HFFc6 (cell line): ENCODE data around the gene TM9SF2. TPM values are rescaled to one million over a fixed set of nuclear protein-coding genes. Genes with fewer than 3 reads are reported as not detected.

Experiments used
- DNase-seq: peaks from one replicate; pipeline ENCODE4 v3.0.0-alpha.2; 2018
- H3K27ac Mint-ChIP-seq: 2 replicates; pipeline ENCODE4 v1.8.0; 2020; ENCODE audit warnings: mild to moderate bottlenecking, mixed read lengths
- H3K27me3 Mint-ChIP-seq: 2 replicates; pipeline ENCODE4 v1.8.0; 2021; ENCODE audit warnings: mild to moderate bottlenecking, moderate library complexity, mixed read lengths; ENCODE audit not compliant: insufficient read depth
- H3K36me3 Mint-ChIP-seq: 2 replicates; pipeline ENCODE4 v1.8.0; 2021; ENCODE audit warnings: low read depth, mixed read lengths
- H3K4me1 Mint-ChIP-seq: 2 replicates; pipeline ENCODE4 v1.8.0; 2020; ENCODE audit warnings: low read depth, mixed read lengths
- H3K4me3 Mint-ChIP-seq: 2 replicates; pipeline ENCODE4 v1.8.0; 2020; ENCODE audit warnings: mild to moderate bottlenecking, moderate library complexity, mixed read lengths
- H3K9me3 Mint-ChIP-seq: 2 replicates; pipeline ENCODE4 v1.8.0; 2020; ENCODE audit warnings: mild to moderate bottlenecking, mixed read lengths
- CTCF ChIP-seq: fragments of 200-600 bp; sonication (generic); IDR thresholded peaks from 2 replicates; pipeline ENCODE4 v1.5.0; 2021; ENCODE audit warnings: antibody characterized with exemption, mild to moderate bottlenecking
- total RNA-seq, 6 experiments: library from RNA; stranded (reverse); fragmentation: NEBNext Ultra II Directional; extraction: Animal tissue kit (Norgen Biotek cat#: 25700); gene quantifications; 2 replicates in 1 of 6; 3 replicates in 5 of 6; pipeline ENCODE4 v1.2.3, GENCODE V29; 2021

Gene TM9SF2
- total RNA-seq, 6 experiments from 2014 or later: 101 to 127 (median 122) TPM

GRCh38 chr13:99464441-99464949 lies 36.8 kb upstream of the TM9SF2 start:
- Mint-ChIP-seq H3K27ac (peak overlapping the region; percentile 29; the same call in 1 of the 2 replicates), H3K9me3 (no peaks in the 10 kb centered on the region), H3K4me3 (peak overlapping the region; percentile 73), H3K36me3 (no peaks in the 10 kb centered on the region), H3K4me1 (peaks cover 21% of the 10 kb centered on the region), H3K27me3 (peaks cover 11% of the 10 kb centered on the region)
- no peak for TF ChIP-seq CTCF
- DNase-seq: peak; percentile 46

DNA sequence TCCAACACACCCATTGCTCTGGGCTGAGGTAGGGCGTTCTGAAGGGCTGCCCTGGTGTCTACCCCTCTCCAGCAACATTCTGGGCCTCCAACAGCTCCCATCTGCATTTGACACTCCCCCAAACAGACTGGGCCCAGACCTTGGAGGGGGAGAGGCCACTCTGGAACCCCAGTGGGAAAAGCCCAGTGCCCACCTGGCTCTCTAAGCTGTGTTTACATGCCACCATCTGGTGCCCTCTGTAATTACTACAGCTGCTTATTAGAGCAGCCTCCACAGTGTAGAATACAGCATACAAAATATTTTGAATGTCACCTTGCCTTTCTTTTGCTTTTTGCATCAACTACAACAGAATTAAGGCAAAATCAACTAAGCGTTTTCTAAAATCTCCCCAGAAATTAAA lies 35.8 kb upstream of the TM9SF2 start:
- Mint-ChIP-seq H3K36me3 (no peaks in the 10 kb centered on the region), H3K4me1 (peaks cover 21% of the 10 kb centered on the region), H3K9me3 (no peaks in the 10 kb centered on the region), H3K27me3 (peaks cover 16% of the 10 kb centered on the region), H3K4me3 (no peak overlapping the region), H3K27ac (no peak overlapping the region)
- TF ChIP-seq CTCF: no peak
- DNase-seq: no peak

GRCh38 chr13:99467764-99468163 lies 33.5 kb upstream of the TM9SF2 start:
- H3K27me3 Mint-ChIP-seq: peaks cover 17% of the 10 kb centered on the region
- TF ChIP-seq CTCF: no peak
- peaks cover 27% of the 10 kb centered on the region for H3K4me1 Mint-ChIP-seq
- peak; percentile 79 for DNase-seq
- no peaks in the 10 kb centered on the region for H3K36me3 Mint-ChIP-seq
- H3K4me3 Mint-ChIP-seq: no peak overlapping the region
- H3K9me3 Mint-ChIP-seq: no peaks in the 10 kb centered on the region
- H3K27ac Mint-ChIP-seq: no peak overlapping the region

GRCh38 chr13:99469041-99469440 lies 32.2 kb upstream of the TM9SF2 start:
- Mint-ChIP-seq H3K27ac (no peak overlapping the region), H3K9me3 (no peaks in the 10 kb centered on the region), H3K27me3 (peaks cover 17% of the 10 kb centered on the region), H3K36me3 (no peaks in the 10 kb centered on the region), H3K4me3 (no peak overlapping the region), H3K4me1 (peaks cover 32% of the 10 kb centered on the region)
- DNase-seq: no peak
- TF ChIP-seq CTCF: no peak

DNA sequence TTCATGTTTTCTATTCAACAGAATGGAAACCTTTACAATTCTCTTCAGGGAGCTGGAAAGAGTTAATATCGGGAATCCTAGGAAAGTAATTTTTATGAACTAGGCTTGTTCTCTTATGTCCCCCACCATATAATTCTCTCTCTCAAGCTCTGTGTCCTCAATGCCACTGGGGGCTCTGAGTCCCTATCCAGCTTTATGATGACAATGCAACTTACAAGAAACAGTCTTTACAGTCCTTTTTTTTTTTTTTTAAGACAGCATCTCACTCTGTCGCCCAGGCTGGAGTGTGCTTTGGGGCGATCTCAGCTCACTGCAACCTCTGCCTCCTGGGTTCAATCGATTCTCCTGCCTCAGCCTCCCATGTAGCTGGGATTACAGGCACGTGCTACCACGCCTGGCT lies 31.2 kb upstream of the TM9SF2 start:
- peaks cover 21% of the 10 kb centered on the region for H3K27me3 Mint-ChIP-seq

More for the DNA sequence above, 31.2 kb upstream of the TM9SF2 start:
- peaks cover 22% of the 10 kb centered on the region for H3K4me1 Mint-ChIP-seq
- no peaks in the 10 kb centered on the region for H3K9me3 Mint-ChIP-seq
- H3K27ac Mint-ChIP-seq: no peak overlapping the region
- no peak for TF ChIP-seq CTCF
- DNase-seq: no peak
- H3K36me3 Mint-ChIP-seq: no peaks in the 10 kb centered on the region
- no peak overlapping the region for H3K4me3 Mint-ChIP-seq
